K562 (cell line): ENCODE measurements around the gene VPS11. TPM values are rescaled to one million over a fixed set of nuclear protein-coding genes. Genes with fewer than 3 reads are reported as not detected.

Experiments used
- CBX8 ChIP-seq: fragments of 200-600 bp; sonication (generic); IDR thresholded peaks from 2 replicates; pipeline ENCODE4 v1.6.1; 2012; ENCODE audit warnings: borderline replicate concordance, mixed run types, low read depth, mild to moderate bottlenecking, moderate library complexity, mixed read lengths, low read length, control low read depth, inconsistent platforms; ENCODE audit not compliant: poor library complexity, severe bottlenecking; ENCODE audit errors: extremely low read depth
- FOXA1 ChIP-seq: fragments of 450-650 bp; IDR thresholded peaks from 2 replicates; pipeline ENCODE4 v1.6.1; 2016; ENCODE audit warnings: mild to moderate bottlenecking, borderline replicate concordance
- FOXA3 ChIP-seq, 2 experiments: fragments of 450-650 bp in 1 of 2; sonication (generic) in 1 of 2; formaldehyde crosslinking; IDR thresholded peaks in 1 of 2; conservative IDR thresholded peaks in 1 of 2; 2 replicates each; pipeline versions ENCODE4 v1.4.0 to v1.8.0; 2020 to 2022; ENCODE audit warnings: mild to moderate bottlenecking in 2 of 2, missing genetic modification reagents in 1 of 2
- HOMEZ ChIP-seq: fragments of 250-450 bp; sonication (Bioruptor Pico); IDR thresholded peaks from 2 replicates; pipeline ENCODE4 v1.4.0; 2020; ENCODE audit warnings: mild to moderate bottlenecking, moderate library complexity
- ZNF324 ChIP-seq: fragments of 250-450 bp; sonication (Bioruptor Pico); IDR thresholded peaks from 2 replicates; pipeline ENCODE4 v1.4.0; 2020; ENCODE audit warnings: mild to moderate bottlenecking
- ZNF79 ChIP-seq: fragments of 250-450 bp; sonication (Bioruptor Pico); IDR thresholded peaks from 2 replicates; pipeline ENCODE4 v1.4.0; 2020; ENCODE audit warnings: low read depth, mild to moderate bottlenecking, moderate library complexity
- polyA plus RNA-seq, 8 experiments: library from polyadenylated mRNA; depleted of rRNA in 4 of 8; stranded (reverse) in 5 of 8; unstranded in 3 of 8; fragments of >200 nt; fragmentation: Nextera tagmentation in 2 of 8; fragmentation: Illumina TruSeq in 1 of 8; extraction: Ambion mirVana in 2 of 8; extraction: Trizol in 1 of 8; gene quantifications; 2 replicates each; pipeline versions ENCODE4 v1.2.1 to v1.2.3, GENCODE V29; 2011 to 2014; ENCODE audit warnings: inconsistent platforms in 1 of 8, missing spikeins in 1 of 8
- total RNA-seq, 7 experiments: library from RNA; depleted of rRNA in 6 of 7; stranded (reverse); fragments of >200 nt in 6 of 7; fragmentation: Illumina TruSeq in 2 of 7; extraction: Trizol in 2 of 7; gene quantifications; 2 replicates each; pipeline versions ENCODE4 v1.2.1 to v1.2.3, GENCODE V29; 2011 to 2021; ENCODE audit warnings: low replicate concordance in 1 of 7
- TF ChIP-seq, protein P1 (sequence below): fragments of 250-450 bp; sonication (Bioruptor Pico); IDR thresholded peaks from 2 replicates; pipeline ENCODE4 v1.4.0; 2020; ENCODE audit warnings: mild to moderate bottlenecking, moderate library complexity, borderline replicate concordance
- TF ChIP-seq, protein P2 (sequence below): fragments of 450-650 bp; IDR thresholded peaks from 2 replicates; pipeline ENCODE4 v1.6.1; 2016; ENCODE audit warnings: low read depth
- TF ChIP-seq, protein P3 (sequence below): sonication (generic); formaldehyde crosslinking; IDR thresholded peaks from 2 replicates; pipeline ENCODE4 v1.8.0; 2022; ENCODE audit warnings: mild to moderate bottlenecking, missing genetic modification reagents

VPS11 gene
- total and polyA plus RNA-seq, 9 of the 15 experiments (the other 6 are each of a cell fraction or from before 2014, with no cell fraction given), result 14.1 to 35.5 (median 27.5) TPM

DNA sequence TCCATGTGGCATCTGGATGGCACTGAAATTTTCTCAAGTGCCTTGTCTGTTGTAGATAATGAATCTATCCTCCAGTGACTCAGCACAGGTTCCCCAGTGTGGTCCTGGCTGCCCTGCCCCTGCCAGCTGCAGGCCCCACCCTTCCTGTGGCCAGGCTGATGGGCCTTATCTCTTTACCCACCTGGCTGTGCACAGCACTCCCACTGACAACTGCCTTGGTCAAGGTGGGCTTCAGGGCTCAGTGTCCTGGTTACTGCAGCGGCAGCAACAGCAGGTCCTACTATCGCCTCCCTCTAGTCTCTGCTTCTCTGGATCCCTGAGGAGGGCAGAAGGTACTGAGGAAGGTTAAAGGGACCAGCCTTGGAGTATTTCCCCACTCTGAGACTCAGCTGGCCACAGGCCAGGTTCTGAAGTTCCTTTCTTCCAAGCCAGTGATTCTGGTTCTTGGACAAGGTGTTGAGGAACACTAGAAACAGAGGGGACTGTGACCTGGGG lies 20.2 kb downstream of the VPS11 start (continued):
- TF ChIP-seq, protein P1, sequence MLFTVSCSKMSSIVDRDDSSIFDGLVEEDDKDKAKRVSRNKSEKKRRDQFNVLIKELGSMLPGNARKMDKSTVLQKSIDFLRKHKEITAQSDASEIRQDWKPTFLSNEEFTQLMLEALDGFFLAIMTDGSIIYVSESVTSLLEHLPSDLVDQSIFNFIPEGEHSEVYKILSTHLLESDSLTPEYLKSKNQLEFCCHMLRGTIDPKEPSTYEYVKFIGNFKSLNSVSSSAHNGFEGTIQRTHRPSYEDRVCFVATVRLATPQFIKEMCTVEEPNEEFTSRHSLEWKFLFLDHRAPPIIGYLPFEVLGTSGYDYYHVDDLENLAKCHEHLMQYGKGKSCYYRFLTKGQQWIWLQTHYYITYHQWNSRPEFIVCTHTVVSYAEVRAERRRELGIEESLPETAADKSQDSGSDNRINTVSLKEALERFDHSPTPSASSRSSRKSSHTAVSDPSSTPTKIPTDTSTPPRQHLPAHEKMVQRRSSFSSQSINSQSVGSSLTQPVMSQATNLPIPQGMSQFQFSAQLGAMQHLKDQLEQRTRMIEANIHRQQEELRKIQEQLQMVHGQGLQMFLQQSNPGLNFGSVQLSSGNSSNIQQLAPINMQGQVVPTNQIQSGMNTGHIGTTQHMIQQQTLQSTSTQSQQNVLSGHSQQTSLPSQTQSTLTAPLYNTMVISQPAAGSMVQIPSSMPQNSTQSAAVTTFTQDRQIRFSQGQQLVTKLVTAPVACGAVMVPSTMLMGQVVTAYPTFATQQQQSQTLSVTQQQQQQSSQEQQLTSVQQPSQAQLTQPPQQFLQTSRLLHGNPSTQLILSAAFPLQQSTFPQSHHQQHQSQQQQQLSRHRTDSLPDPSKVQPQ, result no peak
- no peak for TF ChIP-seq HOMEZ
- TF ChIP-seq, protein P2, sequence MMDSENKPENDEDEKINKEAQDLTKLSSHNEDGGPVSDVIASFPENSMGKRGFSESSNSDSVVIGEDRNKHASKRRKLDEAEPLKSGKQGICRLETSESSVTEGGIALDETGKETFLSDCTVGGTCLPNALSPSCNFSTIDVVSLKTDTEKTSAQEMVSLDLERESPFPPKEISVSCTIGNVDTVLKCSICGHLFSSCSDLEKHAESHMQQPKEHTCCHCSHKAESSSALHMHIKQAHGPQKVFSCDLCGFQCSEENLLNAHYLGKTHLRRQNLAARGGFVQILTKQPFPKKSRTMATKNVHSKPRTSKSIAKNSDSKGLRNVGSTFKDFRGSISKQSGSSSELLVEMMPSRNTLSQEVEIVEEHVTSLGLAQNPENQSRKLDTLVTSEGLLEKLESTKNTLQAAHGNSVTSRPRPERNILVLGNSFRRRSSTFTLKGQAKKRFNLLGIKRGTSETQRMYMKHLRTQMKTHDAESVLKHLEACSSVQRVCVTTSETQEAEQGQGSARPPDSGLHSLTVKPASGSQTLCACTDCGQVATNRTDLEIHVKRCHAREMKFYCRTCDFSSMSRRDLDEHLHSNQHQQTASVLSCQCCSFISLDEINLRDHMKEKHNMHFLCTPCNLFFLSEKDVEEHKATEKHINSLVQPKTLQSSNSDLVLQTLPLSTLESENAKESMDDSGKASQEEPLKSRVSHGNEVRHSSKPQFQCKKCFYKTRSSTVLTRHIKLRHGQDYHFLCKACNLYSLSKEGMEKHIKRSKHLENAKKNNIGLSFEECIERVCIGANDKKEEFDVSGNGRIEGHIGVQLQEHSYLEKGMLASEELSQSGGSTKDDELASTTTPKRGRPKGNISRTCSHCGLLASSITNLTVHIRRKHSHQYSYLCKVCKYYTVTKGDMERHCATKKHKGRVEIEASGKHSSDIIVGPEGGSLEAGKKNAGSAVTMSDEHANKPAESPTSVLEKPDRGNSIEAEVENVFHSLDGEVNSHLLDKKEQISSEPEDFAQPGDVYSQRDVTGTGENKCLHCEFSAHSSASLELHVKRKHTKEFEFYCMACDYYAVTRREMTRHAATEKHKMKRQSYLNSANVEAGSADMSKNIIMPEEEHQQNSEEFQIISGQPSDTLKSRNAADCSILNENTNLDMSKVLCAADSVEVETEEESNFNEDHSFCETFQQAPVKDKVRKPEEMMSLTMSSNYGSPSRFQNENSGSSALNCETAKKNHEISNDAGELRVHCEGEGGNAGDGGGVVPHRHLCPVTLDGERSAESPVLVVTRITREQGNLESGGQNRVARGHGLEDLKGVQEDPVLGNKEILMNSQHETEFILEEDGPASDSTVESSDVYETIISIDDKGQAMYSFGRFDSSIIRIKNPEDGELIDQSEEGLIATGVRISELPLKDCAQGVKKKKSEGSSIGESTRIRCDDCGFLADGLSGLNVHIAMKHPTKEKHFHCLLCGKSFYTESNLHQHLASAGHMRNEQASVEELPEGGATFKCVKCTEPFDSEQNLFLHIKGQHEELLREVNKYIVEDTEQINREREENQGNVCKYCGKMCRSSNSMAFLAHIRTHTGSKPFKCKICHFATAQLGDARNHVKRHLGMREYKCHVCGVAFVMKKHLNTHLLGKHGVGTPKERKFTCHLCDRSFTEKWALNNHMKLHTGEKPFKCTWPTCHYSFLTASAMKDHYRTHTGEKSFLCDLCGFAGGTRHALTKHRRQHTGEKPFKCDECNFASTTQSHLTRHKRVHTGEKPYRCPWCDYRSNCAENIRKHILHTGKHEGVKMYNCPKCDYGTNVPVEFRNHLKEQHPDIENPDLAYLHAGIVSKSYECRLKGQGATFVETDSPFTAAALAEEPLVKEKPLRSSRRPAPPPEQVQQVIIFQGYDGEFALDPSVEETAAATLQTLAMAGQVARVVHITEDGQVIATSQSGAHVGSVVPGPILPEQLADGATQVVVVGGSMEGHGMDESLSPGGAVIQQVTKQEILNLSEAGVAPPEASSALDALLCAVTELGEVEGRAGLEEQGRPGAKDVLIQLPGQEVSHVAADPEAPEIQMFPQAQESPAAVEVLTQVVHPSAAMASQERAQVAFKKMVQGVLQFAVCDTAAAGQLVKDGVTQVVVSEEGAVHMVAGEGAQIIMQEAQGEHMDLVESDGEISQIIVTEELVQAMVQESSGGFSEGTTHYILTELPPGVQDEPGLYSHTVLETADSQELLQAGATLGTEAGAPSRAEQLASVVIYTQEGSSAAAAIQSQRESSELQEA, result no peak
- TF ChIP-seq ZNF324, result no peak
- TF ChIP-seq ZNF79, result no peak
- TF ChIP-seq, protein P3, sequence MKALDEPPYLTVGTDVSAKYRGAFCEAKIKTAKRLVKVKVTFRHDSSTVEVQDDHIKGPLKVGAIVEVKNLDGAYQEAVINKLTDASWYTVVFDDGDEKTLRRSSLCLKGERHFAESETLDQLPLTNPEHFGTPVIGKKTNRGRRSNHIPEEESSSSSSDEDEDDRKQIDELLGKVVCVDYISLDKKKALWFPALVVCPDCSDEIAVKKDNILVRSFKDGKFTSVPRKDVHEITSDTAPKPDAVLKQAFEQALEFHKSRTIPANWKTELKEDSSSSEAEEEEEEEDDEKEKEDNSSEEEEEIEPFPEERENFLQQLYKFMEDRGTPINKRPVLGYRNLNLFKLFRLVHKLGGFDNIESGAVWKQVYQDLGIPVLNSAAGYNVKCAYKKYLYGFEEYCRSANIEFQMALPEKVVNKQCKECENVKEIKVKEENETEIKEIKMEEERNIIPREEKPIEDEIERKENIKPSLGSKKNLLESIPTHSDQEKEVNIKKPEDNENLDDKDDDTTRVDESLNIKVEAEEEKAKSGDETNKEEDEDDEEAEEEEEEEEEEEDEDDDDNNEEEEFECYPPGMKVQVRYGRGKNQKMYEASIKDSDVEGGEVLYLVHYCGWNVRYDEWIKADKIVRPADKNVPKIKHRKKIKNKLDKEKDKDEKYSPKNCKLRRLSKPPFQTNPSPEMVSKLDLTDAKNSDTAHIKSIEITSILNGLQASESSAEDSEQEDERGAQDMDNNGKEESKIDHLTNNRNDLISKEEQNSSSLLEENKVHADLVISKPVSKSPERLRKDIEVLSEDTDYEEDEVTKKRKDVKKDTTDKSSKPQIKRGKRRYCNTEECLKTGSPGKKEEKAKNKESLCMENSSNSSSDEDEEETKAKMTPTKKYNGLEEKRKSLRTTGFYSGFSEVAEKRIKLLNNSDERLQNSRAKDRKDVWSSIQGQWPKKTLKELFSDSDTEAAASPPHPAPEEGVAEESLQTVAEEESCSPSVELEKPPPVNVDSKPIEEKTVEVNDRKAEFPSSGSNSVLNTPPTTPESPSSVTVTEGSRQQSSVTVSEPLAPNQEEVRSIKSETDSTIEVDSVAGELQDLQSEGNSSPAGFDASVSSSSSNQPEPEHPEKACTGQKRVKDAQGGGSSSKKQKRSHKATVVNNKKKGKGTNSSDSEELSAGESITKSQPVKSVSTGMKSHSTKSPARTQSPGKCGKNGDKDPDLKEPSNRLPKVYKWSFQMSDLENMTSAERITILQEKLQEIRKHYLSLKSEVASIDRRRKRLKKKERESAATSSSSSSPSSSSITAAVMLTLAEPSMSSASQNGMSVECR (CRISPR knock-in tag), result no peak
- TF ChIP-seq FOXA3 (CRISPR knock-in tag; conservative IDR thresholded peaks at IDR 0.05 in 1 of 2, IDR thresholded peaks at IDR 0.05 in 1 of 2), result no peak
- TF ChIP-seq FOXA1, result no peak
- no peak for TF ChIP-seq CBX8
